GM12892 (cell line): ENCODE measurements around the gene TXNRD3.

Source experiments
- POLR2AphosphoS5 ChIP-seq: IDR thresholded peaks from 2 replicates; pipeline ENCODE4 v1.6.1; 2011; ENCODE audit warnings: low read depth, low read length, control low read depth
- TAF1 ChIP-seq: IDR thresholded peaks from 2 replicates; pipeline ENCODE4 v1.6.1; 2011; ENCODE audit warnings: low read depth, mild to moderate bottlenecking, control low read depth, low read length, borderline replicate concordance

DNA sequence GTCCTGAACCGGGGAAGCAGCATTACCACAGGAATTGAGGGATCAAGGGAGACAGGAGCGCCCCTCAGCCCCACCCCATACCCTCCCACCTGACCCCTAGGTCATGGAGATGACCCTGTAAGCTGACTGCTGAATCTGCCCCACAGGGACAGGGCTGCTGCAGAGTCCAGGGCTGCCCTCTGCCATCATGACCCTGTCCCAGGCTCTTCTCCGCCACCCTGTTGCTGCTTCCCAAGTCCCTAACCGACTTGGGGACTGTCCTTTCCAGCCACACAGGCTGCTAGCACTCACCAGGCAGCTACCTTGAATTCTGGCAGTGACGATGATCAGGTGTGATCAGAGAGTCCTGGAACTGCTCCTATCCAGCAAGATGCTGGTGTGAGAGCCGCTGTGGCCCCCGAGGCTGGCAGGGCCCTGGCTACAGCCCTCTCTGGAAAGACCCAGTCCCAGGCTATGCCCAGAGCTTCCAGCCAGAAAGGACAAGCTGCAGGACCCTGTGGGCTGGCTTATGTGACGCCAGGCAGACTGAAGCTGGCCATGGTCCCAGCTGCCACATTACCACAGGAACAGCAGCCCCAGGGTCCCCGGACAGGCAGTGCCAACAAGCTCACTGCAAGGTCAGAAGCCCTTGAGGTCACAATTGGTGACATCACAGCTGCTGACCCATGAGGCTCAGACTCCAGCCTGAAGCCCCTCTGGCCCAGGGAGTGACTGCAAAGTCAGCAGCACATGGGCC, 96.4 kb downstream of the TXNRD3 start, which contains the start of gene C3orf22:
- no peak for TF ChIP-seq POLR2AphosphoS5
- no peak for TF ChIP-seq TAF1
